K562 treated with DMSO at 1 percent for 12 hours (cell line): ENCODE results near the gene SH3GLB1. TPM values are rescaled to one million over a fixed set of nuclear protein-coding genes. Genes with fewer than 3 reads are reported as not detected.

Experiments used
- total RNA-seq: library from RNA; unstranded; fragments of 300-600 nt; gene quantifications from 2 replicates; pipeline ENCODE4 v1.2.3, GENCODE V29; 2022; ENCODE audit not compliant: insufficient read depth

SH3GLB1 gene
- total RNA-seq = 10.0 and 24.5 TPM in 2 replicates

DNA sequence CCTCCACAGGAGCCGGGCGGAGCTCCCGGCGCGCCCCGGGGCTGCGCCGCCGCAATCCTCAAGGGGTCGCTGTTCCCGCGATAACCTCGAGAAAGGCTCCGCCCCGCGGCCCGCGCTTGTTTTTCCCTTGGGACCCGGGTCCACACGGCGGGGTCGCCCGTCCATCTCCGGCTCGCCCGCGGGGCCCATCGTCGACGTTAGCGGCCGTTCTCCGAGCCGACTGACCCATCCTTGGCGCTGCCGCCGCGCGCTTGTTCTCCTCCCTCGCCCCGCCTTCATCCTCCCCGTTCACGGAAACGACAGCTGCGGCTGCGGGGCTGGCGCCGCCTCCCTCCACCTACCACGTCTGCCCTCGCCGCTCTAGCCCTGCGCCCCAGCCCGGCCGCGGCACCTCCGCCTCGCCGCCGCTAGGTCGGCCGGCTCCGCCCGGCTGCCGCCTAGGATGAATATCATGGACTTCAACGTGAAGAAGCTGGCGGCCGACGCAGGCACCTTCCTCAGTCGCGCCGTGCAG lies at the start of gene SH3GLB1:
Gene SH3GLB1, plus strand, starts transcription at position 119 of the 514 bp plus-strand sequence. Its CDS starts 324 bp downstream, at position 443.

Other genes with a start within 250 kb of the SH3GLB1 start
- gene CLCA1, start 235.6 kb upstream of the SH3GLB1 start, total RNA-seq = 0.38 TPM in 1 of 2 replicates, not detected in the other
- not detected in 2 replicates for gene CLCA4, start 157.5 kb upstream of the SH3GLB1 start, total RNA-seq
- gene SELENOF, start 209.6 kb downstream of the SH3GLB1 start, total RNA-seq = 118 and 168 TPM in 2 replicates
- gene HS2ST1, start 210.1 kb downstream of the SH3GLB1 start, total RNA-seq = 4.9 and 22.4 TPM in 2 replicates